GM12878 (cell line): ENCODE data around the gene FANCE. TPM values are rescaled to one million over a fixed set of nuclear protein-coding genes. Genes with fewer than 3 reads are reported as not detected.
A peak's percentile ranks its signal among the peaks of the same experiment; 100 is the strongest.

Experiments
- ATAC-seq: fragments of 200-7000 bp; cut with Tn5 transposase; 3 replicates; pipeline ENCODE4 v1.9.1; 2020; ENCODE audit warnings: mild to moderate bottlenecking, moderate library complexity
- BruUV-seq: library from RNA; stranded (reverse); fragments of 400-500 nt; replicated peaks from 2 replicates; lab custom pipeline; 2021; lab: Mats Ljungman, UMichigan
- CTCF ChIA-PET: fragments of 300-600 bp; sonication (Branson Sonifier 250); formaldehyde crosslinking; extraction: SDS; loops from one replicate; lab custom pipeline; 2021; ENCODE audit warnings: inconsistent platforms; lab: Yijun Ruan, JAX
- POLR2A ChIA-PET: fragments of 350-600 bp; formaldehyde crosslinking; extraction: SDS; loops from one replicate; lab custom pipeline; 2021; ENCODE audit warnings: inconsistent platforms; lab: Charles Lee
- RAD21 ChIA-PET: fragments of 300-600 bp; sonication (Branson Sonifier 250); formaldehyde crosslinking; loops from one replicate; lab custom pipeline; 2023; ENCODE audit warnings: antibody characterized with exemption; ENCODE audit not compliant: unreplicated experiment; lab: Charles Lee
- SMC1A ChIA-PET: fragments of 300-600 bp; sonication (Branson Sonifier 250); formaldehyde crosslinking; loops from one replicate; lab custom pipeline; 2023; ENCODE audit not compliant: unreplicated experiment, uncharacterized antibody; lab: Charles Lee
- DNase-seq: peaks from one replicate; pipeline ENCODE4 v3.0.0-alpha.2; 2011; ENCODE audit warnings: low read depth, low spot score
- FAIRE-seq: peaks from 3 replicates; lab custom pipeline; 2011; peaks lifted over from hg19 to GRCh38; lab: Jason Lieb, UNC
- H2AFZ ChIP-seq: 2 replicates; pipeline ENCODE4 v1.6.0; 2011; ENCODE audit warnings: low read depth, low read length, control low read depth; ENCODE audit not compliant: control insufficient read depth
- H3K27ac ChIP-seq: 2 replicates; pipeline ENCODE4 v1.5.1; 2011; ENCODE audit warnings: control low read depth; ENCODE audit not compliant: control insufficient read depth, insufficient read depth
- H3K27me3 ChIP-seq, 2 experiments: replicated peaks in 1 of 2; 2 replicates each; pipeline versions ENCODE4 v1.6.0 to v1.6.1; 2011; ENCODE audit warnings: low read length in 1 of 2; ENCODE audit not compliant: control insufficient read depth in 2 of 2, insufficient read depth in 2 of 2
- H3K36me3 ChIP-seq, 2 experiments: 2 replicates each; pipeline ENCODE4 v1.5.1; 2011; ENCODE audit warnings: low read length in 1 of 2; ENCODE audit not compliant: control insufficient read depth in 2 of 2, insufficient read depth in 2 of 2
- H3K4me1 ChIP-seq: 2 replicates; pipeline ENCODE4 v1.6.1; 2011; ENCODE audit warnings: mild to moderate bottlenecking, low read length, moderate library complexity, mixed read lengths; ENCODE audit not compliant: control insufficient read depth, insufficient read depth
- H3K4me2 ChIP-seq: 2 replicates; pipeline ENCODE4 v1.6.0; 2011; ENCODE audit warnings: control low read depth; ENCODE audit not compliant: control insufficient read depth, insufficient read depth
- H3K4me3 ChIP-seq: fragments of 200-600 bp; sonication (generic); 2 replicates; pipeline ENCODE4 v1.5.1; 2016
- H3K79me2 ChIP-seq: 2 replicates; pipeline ENCODE4 v1.6.0; 2011; ENCODE audit warnings: low read length; ENCODE audit not compliant: control insufficient read depth, insufficient read depth
- H3K9ac ChIP-seq: 2 replicates; pipeline ENCODE4 v1.8.0; 2011; ENCODE audit warnings: low read length, control low read depth, mixed read lengths; ENCODE audit not compliant: control insufficient read depth, insufficient read depth
- H3K9me3 ChIP-seq: replicated peaks from 3 replicates; pipeline ENCODE4 v1.5.1; 2011; ENCODE audit warnings: mild to moderate bottlenecking, low read length; ENCODE audit not compliant: control insufficient read depth, insufficient read depth
- H4K20me1 ChIP-seq: 2 replicates; pipeline ENCODE4 v1.6.0; 2011; ENCODE audit not compliant: control insufficient read depth, insufficient read depth
- BCL3 ChIP-seq: IDR thresholded peaks from 2 replicates; pipeline ENCODE4 v1.6.1; 2011; ENCODE audit warnings: borderline replicate concordance, low read depth, mild to moderate bottlenecking, moderate library complexity, low read length; ENCODE audit not compliant: insufficient read depth, poor library complexity, severe bottlenecking
- CTCF ChIP-seq, 3 experiments: IDR thresholded peaks in 2 of 3; conservative IDR thresholded peaks in 1 of 3; 2 replicates each; pipeline ENCODE4 v1.5.1; 2011; ENCODE audit warnings: low read depth in 3 of 3, low read length in 3 of 3, mild to moderate bottlenecking in 3 of 3, control low read depth in 2 of 3, moderate library complexity in 2 of 3, inconsistent platforms in 1 of 3, mixed read lengths in 1 of 3; ENCODE audit not compliant: control insufficient read depth in 2 of 3, insufficient read depth in 1 of 3; ENCODE audit errors: extremely low read depth in 1 of 3
- EZH2 ChIP-seq: IDR thresholded peaks from 2 replicates; pipeline ENCODE4 v1.6.1; 2012; ENCODE audit warnings: low read depth, mild to moderate bottlenecking, control low read depth, inconsistent platforms, low read length, borderline replicate concordance; ENCODE audit not compliant: control insufficient read depth
- FOXM1 ChIP-seq: IDR thresholded peaks from 2 replicates; pipeline ENCODE4 v1.6.1; 2012; ENCODE audit warnings: low read depth, mild to moderate bottlenecking, inconsistent platforms, low read length, moderate library complexity
- KLF5 ChIP-seq: fragments of 450-650 bp; IDR thresholded peaks from 2 replicates; pipeline ENCODE4 v1.6.1; 2014; ENCODE audit warnings: mild to moderate bottlenecking; ENCODE audit not compliant: partially characterized antibody
- PML ChIP-seq: IDR thresholded peaks from 2 replicates; pipeline ENCODE4 v1.6.1; 2012; ENCODE audit warnings: low read length, inconsistent platforms
- POLR2A ChIP-seq: IDR thresholded peaks from 2 replicates; pipeline ENCODE4 v1.6.1; 2011; ENCODE audit warnings: low read depth, mild to moderate bottlenecking, low read length
- POLR2AphosphoS2 ChIP-seq: IDR thresholded peaks from 2 replicates; pipeline ENCODE4 v1.6.1; 2011; ENCODE audit warnings: low read depth, mild to moderate bottlenecking, low read length, improper control_type of control experiment, moderate library complexity
- SMAD5 ChIP-seq: IDR thresholded peaks from 2 replicates; pipeline ENCODE4 v1.6.1; 2016; ENCODE audit warnings: antibody characterized with exemption, low read depth
- TAF1 ChIP-seq: IDR thresholded peaks from 2 replicates; pipeline ENCODE4 v1.6.1; 2011; ENCODE audit warnings: mild to moderate bottlenecking, low read depth, low read length, borderline replicate concordance
- USF1 ChIP-seq: IDR thresholded peaks from 2 replicates; pipeline ENCODE4 v1.6.1; 2011; ENCODE audit warnings: borderline replicate concordance, low read depth, mild to moderate bottlenecking, moderate library complexity, mixed read lengths, low read length; ENCODE audit not compliant: insufficient read depth; ENCODE audit errors: extremely low read length
- WGBS: methylation state at CpG from one replicate; pipeline ENCODE4 v1.1.6; 2016; ENCODE audit warnings: low lambda C conversion rate; ENCODE audit not compliant: insufficient replicate concordance, insufficient coverage; ENCODE audit errors: missing lambda C conversion rate; 5-methylcytosine and 5-hydroxymethylcytosine counted together
- in situ Hi-C: fragments of 300-500 bp; cut with MboI; formaldehyde crosslinking; loops from 9 replicates; pipeline ENCODE4 v1.14.3; 2018; ENCODE audit warnings: mixed read lengths
- intact Hi-C: fragments of 100-400 bp; cut with micrococcal nuclease; formaldehyde crosslinking; loops from one replicate; pipeline ENCODE4 v1.14.2; 2022; ENCODE audit not compliant: unreplicated experiment
- polyA plus RNA-seq, 11 experiments: library from polyadenylated mRNA; depleted of rRNA in 4 of 11; unstranded in 6 of 11; stranded (reverse) in 5 of 11; fragments of >200 nt; fragmentation: Nextera tagmentation in 4 of 11; fragmentation: Illumina TruSeq in 1 of 11; extraction: Ambion mirVana in 4 of 11; extraction: Trizol in 1 of 11; gene quantifications; 1 replicate in 1 of 11; 2 replicates in 10 of 11; pipeline versions ENCODE4 v1.2.1 to v1.2.3, GENCODE V29; 2011 to 2016; ENCODE audit warnings: inconsistent platforms in 2 of 11, missing spikeins in 2 of 11, low read depth in 1 of 11
- total RNA-seq, 4 experiments: library from RNA; depleted of rRNA in 3 of 4; stranded (reverse); fragments of >200 nt in 3 of 4; fragmentation: Illumina TruSeq in 1 of 4; extraction: Trizol in 1 of 4; gene quantifications; 2 replicates each; pipeline versions ENCODE4 v1.2.1 to v1.2.3, GENCODE V29; 2013 to 2021

FANCE gene
- total and polyA plus RNA-seq, 10 of the 15 experiments (the other 5 are each of a cell fraction or from before 2014, with no cell fraction given) = 3.0 to 13.3 (median 8.1) TPM

GRCh38 chr6:35473075-35473849, 21.1 kb downstream of the FANCE start:
- Histone ChIP-seq H3K4me1 (no peaks in the 10 kb centered on the region), H3K4me2 (no peak overlapping the region), H3K79me2 (peaks cover 32% of the 10 kb centered on the region), H3K27me3 (no peaks in the 10 kb centered on the region), H3K9me3 (no peaks in the 10 kb centered on the region), H3K36me3 (peaks cover 14% of the 10 kb centered on the region in 2 experiments), H2AFZ (no peak overlapping the region), H3K9ac (no peak overlapping the region), H4K20me1 (peaks cover 7% of the 10 kb centered on the region; the same call in 1 of the 2 replicates), H3K27ac (no peak overlapping the region), H3K4me3 (no peak overlapping the region)
- BruUV-seq = no TSS peak
- DNase-seq = no peak
- POLR2A ChIA-PET = interaction anchor here (0.6 kb wide), 4 partner anchors 17 to 265 kb away, joined by 3 to 9 read pairs (median 5); no protein-coding TSS in a partner anchor
- 51% methylated on average over 9 of the region's 9 CpGs for WGBS
- CTCF ChIA-PET = interaction anchor here (2.4 kb wide), 1 partner anchor 180 kb away, joined by 7 read pairs; no protein-coding TSS in a partner anchor
- FAIRE-seq = no peak
- peak; percentile 27; the same call in 1 of the 2 replicates for TF ChIP-seq POLR2AphosphoS2
- peak; percentile 43; the same call in 1 of the 2 replicates for TF ChIP-seq SMAD5
- TF ChIP-seq POLR2A = peak; percentile 61; the same call in 1 of the 2 replicates
- no peak for TF ChIP-seq USF1
- no peak for TF ChIP-seq TAF1
- peak; percentile 5; the same call in 1 of the 2 replicates for TF ChIP-seq PML
- in situ Hi-C loops = no loop called here
- SMC1A ChIA-PET = no interaction called here
- no peak; the same call in 2 of the 3 replicates for ATAC-seq
- intact Hi-C loops = no loop called here
- RAD21 ChIA-PET = interaction anchor here (1.8 kb wide), 1 partner anchor 22 kb away, joined by 4 read pairs; no protein-coding TSS in a partner anchor

GRCh38 chr6:35473850-35474130, 21.7 kb downstream of the FANCE start:
- Histone ChIP-seq H4K20me1 (peaks cover 7% of the 10 kb centered on the region; the same call in 1 of the 2 replicates), H3K36me3 (peaks cover 14% of the 10 kb centered on the region in 2 experiments), H3K4me2 (no peak overlapping the region), H3K79me2 (peaks cover 27% of the 10 kb centered on the region), H3K4me3 (no peak overlapping the region), H3K9me3 (no peaks in the 10 kb centered on the region), H3K4me1 (no peaks in the 10 kb centered on the region), H3K27ac (no peak overlapping the region), H3K9ac (no peak overlapping the region), H2AFZ (no peak overlapping the region), H3K27me3 (no peaks in the 10 kb centered on the region)
- no peak for ATAC-seq
- ChIA-PET POLR2A (interaction anchor here (0.5 to 0.6 kb wide), 4 partner anchors 13 to 265 kb away, joined by 3 to 6 read pairs (median 4); no protein-coding TSS in a partner anchor), CTCF (no interaction called here), RAD21 (no interaction called here), SMC1A (no interaction called here)
- in situ Hi-C loops = no loop called here
- TF ChIP-seq KLF5 (peak; percentile 17), FOXM1 (0 out of 2 replicates have a peak, but pooled peaks have one; percentile 2), BCL3 (peak; percentile 14), EZH2 (no peak), PML (peak; percentile 29; the same call in 1 of the 2 replicates), CTCF (IDR thresholded peaks at IDR 0.05 in 2 of 3, conservative IDR thresholded peaks at IDR 0.05 in 1 of 3; ENCODE audit: control insufficient read depth in 2 of 3, extremely low read depth in 1 of 3, insufficient read depth in 1 of 3, low read depth in 3 of 3, low read length in 3 of 3) (no peak)
- no peak for DNase-seq
- no TSS peak for BruUV-seq
- intact Hi-C loops = no loop called here
- no peak for FAIRE-seq
